ENCODE measurements around the gene AMER2.

- no peak for TF ChIP-seq POLR2A (IDR thresholded peaks at IDR 0.05)
- TF ChIP-seq, protein P1, sequence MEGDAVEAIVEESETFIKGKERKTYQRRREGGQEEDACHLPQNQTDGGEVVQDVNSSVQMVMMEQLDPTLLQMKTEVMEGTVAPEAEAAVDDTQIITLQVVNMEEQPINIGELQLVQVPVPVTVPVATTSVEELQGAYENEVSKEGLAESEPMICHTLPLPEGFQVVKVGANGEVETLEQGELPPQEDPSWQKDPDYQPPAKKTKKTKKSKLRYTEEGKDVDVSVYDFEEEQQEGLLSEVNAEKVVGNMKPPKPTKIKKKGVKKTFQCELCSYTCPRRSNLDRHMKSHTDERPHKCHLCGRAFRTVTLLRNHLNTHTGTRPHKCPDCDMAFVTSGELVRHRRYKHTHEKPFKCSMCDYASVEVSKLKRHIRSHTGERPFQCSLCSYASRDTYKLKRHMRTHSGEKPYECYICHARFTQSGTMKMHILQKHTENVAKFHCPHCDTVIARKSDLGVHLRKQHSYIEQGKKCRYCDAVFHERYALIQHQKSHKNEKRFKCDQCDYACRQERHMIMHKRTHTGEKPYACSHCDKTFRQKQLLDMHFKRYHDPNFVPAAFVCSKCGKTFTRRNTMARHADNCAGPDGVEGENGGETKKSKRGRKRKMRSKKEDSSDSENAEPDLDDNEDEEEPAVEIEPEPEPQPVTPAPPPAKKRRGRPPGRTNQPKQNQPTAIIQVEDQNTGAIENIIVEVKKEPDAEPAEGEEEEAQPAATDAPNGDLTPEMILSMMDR (IDR thresholded peaks at IDR 0.05): no peak
Measured at GRCh38 chr13:25118378-25118905, 53.6 kb downstream of the AMER2 start.

Measured in heart left ventricle (tissue), 13 donors.